Muscle of arm (tissue), 12 donors: ENCODE results near the gene STK32B. TPM values are rescaled to one million over a fixed set of nuclear protein-coding genes. Genes with fewer than 3 reads are reported as not detected.
"Not testable (repeated sequence)": the region's sequence is repeated elsewhere in the genome, so short reads cannot be mapped to it uniquely, and the experiment has no call there.

Experiments
- DNase-seq: peaks from one replicate; pipeline ENCODE4 v3.0.0-alpha.2; 2013
- polyA plus RNA-seq, 12 donors: library from polyadenylated mRNA; unstranded; fragments of 120-200 nt; gene quantifications; one replicate each; pipeline ENCODE4 v1.2.1, GENCODE V29; 2013; ENCODE audit not compliant: insufficient read length in 12 of 12

STK32B gene
- polyA plus RNA-seq, 12 donors, result 7.8 to 16.2 (median 10.3) TPM; not detected in 1

DNA sequence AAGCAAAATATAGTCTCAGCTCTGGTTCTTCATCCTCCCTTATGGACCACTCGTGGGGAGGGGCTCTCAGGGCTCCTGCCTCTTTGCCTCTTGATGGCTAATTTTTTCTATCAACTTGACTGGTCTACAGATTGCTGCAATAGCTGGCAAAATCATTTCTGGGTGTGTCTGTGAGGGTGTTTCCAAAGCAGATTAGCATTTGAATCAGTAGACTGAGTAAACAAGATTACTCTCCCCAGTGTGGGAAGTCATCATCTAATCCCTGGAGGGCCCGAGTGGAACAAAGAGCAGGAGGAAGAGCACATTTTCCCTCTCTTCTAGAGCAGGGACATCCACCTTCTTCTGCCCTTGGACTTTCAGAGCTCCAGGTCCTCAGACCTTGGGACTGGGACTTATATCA is 153.5 kb downstream of the STK32B start:
- no peak for DNase-seq

DNA sequence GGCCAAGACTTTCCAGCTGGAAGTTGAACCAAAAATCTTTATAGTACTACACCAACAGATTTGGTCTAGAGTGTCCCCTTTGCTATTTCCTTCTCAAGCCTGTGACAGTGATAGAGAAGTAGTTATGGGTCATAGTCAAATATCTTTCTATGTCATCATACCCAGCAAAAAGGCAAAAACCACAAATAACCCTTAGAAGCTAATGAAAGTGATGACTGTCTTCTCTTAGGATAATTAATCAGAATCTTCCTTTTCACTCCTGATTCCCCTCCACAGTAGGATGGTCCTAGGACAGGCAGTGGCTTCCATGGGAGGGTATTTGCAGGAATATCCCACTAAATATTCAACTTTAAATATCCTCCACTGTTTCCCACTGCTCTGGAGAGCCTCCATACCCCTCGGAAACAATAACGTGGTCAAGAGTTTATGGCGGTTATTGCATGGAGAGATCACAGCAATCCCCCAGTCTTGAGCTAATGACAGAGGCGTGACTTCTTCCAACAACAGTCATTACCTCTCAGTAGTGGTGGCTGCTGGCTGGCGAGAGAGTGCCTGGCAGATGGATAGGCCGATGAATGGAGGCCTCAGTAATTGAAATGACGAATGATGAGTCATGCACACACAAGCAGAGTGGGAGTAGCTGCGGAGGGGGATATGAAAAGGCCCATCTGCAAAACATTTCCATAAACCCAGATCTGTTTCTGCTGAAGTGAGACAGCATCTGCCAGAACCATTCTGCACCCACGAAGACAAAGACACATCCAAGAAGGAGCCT is 154.9 kb downstream of the STK32B start:
- DNase-seq, result peak; percentile 12

DNA sequence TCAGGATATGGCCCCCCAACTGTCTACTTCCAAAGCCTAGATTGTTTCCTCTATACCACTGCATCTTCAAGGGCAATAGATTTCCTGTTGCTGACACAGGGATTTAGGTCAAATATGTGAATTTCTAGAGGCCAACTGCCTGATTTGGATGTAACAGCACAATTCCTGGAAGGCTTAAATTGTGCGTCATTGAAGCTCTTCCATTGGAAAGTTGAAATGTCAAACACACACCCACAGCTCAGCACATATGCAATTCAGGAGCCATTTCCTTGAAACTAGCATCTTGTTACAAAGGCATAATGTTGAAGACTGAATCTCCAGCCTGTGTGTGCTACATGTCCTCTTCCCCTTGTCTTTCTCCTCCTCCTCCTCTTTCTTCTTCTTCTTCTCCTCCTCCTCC is 158.6 kb downstream of the STK32B start:
- DNase-seq, result no peak

DNA sequence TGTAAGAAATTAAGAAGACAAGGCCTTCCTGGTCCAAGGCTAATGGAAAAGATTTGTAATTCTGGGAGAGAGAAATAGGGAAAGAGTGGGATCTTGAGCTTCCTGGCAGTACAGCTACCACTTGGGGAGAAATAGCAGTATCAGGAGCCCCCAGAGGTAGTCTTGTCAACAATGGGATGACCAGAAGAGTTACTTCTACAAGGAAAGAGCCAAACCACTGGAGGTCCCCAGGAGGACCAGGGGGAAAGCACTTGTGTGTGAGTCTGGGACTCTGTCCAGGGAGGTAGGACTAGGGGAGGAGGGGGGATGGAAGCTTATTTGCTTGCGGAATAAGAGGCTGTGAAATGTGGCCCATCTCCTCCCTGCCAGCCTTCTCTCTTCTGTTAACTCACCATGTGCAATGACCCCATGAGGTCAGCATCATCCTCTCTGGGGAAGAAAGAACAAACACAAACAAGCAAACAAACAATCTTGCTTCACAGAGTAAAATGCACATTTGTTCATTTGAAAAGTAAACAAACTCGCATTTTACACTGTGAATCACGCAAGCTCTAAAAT is 160.1 kb downstream of the STK32B start:
- DNase-seq, result peak; percentile 11

DNA sequence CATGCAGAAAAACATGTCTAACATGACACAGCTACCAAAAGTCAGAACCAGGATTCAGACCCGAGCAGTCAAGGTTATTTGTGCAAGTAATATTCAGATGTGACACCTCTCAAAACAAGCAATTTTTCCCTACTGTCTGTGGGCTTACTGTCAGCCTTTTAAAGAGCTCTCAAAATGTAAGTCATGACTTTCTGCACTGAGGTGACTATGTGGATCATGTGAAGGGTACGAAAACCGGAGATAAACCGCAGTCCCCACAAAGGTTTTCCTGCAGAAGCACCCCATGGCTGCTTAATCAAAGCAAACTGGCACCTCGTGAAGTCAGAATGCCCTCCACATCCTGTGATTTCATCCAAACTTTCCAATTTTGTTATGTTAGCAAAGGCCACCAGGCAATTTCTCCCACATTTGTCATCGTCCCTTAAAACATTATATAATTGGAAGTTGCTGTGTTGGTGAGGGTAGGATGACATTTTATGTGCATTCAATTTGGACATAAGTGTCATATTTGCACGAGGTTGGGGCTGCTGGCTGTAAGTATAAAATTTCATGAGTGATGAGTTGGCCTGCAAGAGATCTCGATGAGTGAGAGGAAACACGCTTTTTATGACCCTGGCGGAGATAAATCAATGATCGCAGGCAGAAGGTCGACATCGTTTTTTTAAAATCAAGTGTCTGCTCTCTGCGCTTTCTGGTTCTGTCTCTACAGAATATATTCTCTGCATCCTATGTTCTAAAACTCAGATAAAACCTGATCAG is 161.2 kb downstream of the STK32B start:
- no peak for DNase-seq

DNA sequence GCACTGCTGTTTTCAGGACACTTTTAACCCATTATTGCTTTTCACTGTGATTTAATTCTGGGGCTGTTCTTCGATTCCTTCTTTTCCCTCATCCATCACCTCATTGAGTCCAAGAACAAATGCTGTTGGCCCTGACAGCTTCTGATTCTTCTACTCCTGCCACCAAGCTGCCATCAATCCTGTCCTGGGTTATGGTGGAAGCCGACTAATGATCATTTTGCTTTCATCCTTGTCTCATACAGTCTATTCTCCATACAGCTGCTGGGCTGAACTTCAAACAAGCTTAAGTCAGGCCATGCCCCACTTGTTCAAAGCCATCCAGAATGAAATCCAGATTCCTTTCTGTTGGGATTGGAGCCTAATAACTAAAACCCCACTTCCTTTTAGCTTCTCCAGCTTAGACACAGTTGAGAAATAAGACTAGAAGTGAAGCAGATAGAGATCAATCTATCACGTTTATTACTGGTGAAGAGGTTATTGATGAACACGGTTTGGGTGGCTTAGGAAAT is 161.9 kb downstream of the STK32B start:
- DNase-seq, result no peak

DNA sequence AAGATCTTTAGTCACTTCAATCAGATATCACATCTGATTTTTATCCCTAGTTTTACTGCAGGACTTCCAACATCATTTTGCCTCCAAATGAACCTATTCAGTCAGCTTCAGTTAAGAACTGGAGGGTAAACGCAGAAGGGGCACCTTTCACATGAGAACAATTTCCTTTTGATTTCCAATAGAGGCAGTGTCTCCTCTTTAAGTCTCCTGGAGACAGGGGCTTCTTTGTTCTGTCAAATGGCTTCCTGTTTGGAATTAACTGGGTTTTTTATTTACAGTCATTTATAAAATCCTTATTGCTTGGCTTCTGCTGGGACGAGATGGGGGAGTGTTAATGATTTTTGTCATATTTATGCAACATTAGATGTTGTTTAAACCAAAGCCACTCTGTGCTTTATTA is 164.0 kb downstream of the STK32B start:
- DNase-seq, result no peak

DNA sequence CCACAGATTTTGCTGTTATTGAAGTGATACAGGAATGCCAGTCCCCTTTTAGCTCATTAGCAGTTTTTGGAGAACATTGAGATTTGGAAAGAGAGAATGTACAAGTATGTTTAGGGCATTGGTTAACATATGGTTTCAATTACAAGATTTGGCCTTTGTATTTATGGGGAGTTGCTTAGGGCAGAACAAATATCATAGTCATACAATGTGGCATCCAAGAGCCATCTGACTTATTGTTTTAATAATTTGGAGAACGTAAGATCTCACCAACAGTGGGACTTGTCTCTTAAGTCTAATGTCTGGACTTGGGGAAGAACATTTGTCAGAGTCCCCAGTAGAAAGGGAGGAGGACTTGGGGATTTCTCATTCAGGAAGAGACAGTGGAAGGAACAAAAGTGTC is 166.1 kb downstream of the STK32B start:
- no peak for DNase-seq

DNA sequence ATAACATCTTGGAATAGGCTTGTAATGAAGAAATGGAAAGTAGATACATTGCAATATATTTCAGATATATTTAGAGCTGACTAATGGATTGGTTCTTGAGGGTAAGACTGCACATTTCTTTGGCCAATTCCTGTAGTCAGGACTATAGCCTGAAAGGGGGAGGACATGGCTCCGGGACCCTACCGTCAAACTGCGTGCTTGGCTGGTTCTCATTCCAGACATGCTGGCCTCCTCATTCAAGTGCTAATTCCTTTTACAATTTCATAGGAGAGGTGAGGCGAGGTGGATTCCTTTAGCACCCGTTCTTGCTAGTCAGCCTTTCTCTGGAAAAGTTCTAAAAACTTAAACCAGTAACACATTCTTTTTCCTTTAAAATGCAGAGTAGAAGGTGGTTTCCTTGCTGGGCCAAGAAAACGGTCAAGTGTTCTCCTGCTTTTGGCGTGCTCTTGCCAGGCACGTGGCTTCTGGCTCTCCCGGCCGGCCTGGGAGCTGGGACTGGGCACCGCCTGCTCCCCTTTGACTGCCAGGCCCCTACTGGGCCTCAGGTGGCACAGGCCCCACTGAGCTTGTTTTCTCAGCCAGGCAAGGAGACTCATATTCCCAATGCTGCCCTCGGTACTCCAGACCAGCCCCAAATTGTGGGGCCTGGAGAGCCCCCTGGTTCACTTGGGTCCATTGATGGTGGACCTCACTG is 167.2 kb downstream of the STK32B start:
- no peak for DNase-seq

DNA sequence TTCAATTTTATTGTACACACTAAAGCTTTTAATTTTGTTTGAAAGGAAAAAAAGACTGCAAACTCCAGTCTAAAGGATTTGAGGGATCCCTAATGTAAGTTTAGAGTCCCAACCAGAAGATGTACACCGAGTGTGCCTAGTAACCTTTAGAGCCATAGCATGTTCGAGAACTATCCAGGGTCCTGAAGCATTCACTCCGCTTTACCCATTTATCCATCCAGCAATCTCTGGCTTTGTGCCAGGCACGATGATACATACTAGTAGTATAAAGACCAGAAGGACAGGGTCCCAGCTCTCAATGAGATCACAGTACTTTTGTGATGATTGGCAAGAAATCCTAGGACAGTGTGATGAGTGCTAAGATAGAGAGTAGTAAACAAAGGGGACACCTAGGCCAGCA is 168.7 kb downstream of the STK32B start:
- DNase-seq, result no peak

DNA sequence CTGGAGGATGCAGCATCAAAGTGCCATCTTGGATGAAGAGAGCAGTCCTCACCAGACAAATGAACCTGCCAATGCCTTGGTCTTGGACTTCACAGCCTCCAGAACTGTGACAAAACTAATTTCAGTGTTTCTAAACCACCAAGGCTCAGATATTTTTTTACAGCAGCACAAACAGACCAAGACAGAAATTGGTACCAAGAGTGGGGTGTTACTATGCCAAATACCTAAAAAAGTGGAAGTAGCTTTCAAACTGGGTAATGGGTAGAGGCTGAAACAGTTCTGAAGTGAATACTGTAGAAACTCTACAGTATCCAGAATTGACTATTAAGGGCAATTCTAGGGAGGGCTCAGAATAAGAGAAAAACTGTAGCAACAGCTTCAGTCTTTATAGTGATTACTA is 170.8 kb downstream of the STK32B start:
- DNase-seq, result no peak

DNA sequence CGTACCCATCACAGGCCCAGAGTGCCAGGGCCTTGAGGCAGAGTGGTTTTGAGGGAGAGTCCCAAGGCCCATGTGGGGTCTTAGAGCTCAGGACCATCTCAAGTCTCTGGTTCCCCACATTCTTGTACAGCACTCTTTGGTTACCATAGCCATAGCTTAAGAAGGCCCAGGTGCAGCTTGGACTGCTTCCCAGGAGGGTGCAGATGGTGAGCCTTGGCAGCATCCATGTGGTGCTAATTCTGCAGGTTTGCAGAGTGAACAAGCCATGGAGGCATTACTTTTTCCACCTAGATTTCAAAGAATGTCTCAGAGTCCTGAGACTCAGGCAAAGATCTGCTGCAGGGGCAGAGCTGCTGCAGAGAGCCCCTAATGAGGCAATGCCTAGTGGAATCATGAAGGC is 171.7 kb downstream of the STK32B start:
- DNase-seq, result no peak

DNA sequence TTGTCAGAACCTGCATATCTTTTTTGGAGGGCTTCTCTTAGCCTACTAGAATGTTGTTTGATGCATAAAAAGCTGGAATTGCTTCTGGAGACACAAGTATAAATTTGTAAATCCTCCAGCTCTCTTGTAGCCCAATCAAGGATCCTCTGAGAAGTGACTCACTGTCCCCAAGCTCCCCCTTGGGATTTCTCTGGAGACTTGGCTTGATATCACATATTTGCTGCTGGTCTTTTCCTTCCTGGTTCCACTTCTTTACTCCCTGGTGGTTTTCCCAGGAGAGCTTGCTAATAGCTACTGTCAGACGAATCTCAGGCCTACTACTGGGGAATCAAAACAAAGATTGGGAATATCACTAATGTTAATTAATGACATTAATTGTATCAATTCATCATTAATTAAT is 173.1 kb downstream of the STK32B start:
- no peak for DNase-seq

DNA sequence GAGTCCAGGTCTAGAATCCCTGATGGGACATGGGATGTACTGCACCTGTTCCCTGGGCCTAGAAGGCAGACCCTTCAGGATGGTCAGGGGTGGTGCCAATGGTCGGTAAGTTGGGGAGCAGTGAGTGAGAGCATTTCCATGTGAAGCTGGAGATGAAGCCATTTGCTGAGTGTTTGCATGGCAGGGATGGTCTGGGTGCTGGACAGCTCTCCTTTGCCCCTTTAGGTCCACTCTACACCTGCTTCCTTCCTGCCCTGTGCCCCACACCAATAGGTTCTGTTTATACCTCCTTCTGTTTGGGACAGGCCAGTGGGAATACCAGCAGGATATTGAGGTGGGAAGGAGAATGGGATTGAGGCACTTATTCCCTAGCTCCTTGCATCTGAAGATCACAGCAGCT is 181.3 kb downstream of the STK32B start:
- no peak for DNase-seq

DNA sequence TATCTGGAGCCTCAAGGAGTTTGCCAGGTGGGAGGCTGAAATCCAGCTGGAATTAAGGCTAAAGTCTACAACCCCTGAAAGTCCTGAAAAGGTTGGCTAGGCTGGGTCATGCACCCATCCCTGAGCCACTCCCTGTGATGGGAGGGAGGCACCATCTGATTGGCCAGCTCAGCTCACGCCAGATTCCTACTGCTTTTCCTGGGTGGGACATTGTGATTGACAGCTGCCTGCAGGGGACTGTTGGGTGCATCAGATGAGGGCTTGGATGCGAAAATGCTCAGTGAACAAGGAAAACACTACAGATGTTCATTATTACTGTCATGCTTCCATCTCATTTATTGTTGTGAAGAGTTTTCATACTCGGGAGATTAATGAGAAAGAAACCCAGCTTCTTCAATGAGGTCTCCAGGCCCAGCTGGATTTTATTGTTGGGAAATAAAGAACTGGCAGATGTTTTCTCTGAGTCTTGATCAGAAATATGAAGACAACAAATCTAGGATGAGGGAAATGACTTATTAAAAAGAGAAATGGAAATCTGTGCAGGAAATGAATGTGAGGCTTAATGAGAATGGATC is 185.9 kb downstream of the STK32B start:
- DNase-seq, result no peak

DNA sequence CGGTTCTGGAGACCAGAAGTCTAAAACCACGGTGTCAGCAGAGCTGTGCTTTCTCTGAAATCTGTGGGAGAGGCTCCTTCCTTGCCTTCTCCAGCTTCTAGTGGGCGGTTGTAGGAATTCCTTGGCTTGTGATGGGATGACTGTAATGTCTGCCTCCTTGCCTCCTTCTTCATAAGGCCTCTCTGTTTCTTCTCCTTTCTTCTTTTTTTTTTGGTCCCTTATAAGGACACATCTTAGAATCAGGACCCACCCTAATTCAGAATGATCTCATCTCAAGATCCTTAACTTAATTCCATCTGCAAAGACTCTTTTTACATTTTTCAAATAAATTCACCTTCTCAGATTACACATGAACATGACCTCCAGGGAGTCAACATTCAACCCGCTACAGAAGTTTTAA is 186.9 kb downstream of the STK32B start:
- no peak for DNase-seq

DNA sequence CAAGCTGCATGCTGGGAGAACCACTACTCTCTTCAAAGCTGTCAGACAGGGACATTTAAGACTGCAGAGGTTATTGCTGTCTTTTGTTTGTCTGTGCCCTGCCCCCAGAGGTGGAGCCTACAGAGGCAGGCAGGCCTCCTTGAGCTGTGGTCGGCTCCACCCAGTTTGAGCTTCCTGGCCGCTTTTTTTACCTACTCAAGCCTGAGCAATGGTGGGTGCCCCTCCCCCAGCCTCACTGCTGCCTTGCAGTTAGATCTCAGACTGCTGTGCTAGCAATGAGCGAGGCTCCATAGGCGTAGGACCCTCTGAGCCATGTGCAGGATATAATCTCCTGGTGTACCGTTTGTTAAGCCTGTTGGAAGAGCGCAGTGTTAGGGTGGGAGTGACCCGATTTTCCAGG is 195.8 kb downstream of the STK32B start:
- DNase-seq, result not testable (repeated sequence)

DNA sequence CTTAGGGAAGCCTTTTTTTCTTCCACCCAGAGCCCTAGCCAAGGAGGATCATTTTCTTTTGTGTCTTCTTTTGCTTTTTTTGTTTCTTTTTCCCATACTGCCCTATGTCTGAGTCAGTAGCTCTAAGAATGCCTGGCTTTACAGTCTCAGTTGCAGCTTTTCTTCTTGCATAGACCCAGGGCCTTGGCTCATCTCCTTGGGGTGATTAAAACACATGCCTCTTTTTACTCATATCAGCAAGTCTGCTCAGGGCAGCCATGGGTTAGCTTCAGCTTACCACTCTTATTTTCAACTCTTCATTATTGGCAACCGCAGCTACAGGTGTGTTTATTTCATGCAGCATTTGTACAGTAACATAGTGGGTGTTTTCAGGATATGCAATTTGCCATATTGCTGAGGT is 196.5 kb downstream of the STK32B start:
- no peak for DNase-seq

DNA sequence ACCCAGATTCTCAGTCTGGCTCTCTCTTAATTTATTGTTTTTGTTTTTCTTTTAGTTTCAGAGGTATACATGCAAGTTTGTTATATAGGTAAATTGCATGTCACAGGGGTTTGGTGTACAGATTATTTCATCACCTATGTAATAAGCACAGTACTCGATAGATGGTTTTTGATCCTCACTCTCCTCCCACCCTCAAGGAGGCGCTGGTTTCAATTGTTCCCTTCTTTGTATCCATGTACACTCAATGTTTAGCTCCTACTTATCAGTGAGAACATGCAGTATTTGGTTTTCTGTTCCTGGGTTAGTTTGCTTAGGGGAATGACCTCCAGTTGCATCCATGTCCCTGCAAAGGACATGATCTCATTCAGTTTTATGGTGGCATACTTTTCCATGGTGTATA is 198.4 kb downstream of the STK32B start:
- no peak for DNase-seq

DNA sequence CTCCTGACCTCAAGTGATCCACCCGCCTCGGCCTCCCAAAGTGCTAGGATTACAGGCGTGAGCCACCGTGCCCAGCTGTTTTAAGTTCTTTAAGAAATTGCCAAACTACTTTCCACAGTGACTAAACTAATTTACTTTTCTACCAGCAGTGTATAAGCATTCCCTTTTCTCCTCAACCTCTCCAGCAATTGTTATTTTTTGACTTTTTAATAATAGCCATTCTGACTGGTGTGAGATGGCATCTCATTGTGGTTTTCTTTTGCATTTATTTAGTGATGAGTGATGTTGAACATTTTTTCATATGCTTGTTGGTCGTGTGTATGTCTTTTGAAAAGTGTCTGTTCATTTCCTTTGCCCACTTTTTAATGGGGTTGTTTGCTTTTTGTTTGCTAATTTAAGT is 199.3 kb downstream of the STK32B start:
- not testable (repeated sequence) for DNase-seq

DNA sequence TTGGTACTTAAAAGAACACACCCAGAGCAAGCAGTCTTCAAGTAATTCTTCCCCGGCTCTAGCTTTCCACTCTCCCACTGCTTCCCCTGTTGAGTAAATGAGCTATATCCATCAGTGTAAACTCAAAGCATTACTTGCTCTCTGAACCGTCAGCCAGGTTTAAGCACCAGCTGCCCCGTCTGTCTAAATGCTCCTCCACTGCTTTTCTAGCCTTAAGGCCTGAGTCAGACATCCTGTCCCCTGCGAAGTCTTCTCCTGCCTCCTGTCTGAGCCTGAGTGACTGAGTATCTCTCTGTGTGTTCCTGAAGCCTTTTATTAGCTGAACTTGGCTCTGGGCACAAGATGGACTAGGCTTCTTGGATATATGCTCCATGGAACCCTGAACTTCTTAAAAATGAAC is 205.1 kb downstream of the STK32B start:
- no peak for DNase-seq

DNA sequence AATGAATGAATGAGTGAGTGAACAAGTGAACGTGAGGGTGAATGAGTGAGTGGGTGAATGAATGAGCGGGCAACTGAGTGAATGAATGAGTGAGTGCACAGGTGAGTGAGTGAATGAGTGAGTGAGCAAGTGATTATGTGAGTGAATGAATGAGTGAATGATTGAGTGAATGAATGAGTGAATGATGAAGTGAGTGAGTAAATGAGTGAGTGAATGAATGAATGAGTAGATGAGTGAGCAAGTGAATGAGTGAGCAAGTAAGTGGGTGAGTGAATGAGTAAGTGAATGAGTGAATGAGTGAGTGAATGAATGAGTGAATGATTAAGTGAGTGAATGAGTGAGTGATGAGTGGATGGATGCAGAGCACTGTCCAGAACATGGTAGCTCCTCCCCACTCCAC is 205.8 kb downstream of the STK32B start:
- no peak for DNase-seq
